GM23338 (cell line): ENCODE results near the gene NXPE2. TPM values are rescaled to one million over a fixed set of nuclear protein-coding genes. Genes with fewer than 3 reads are reported as not detected.
"Not testable (repeated sequence)": the region's sequence is repeated elsewhere in the genome, so short reads cannot be mapped to it uniquely, and the experiment has no call there.

Experiments used
- ATAC-seq: fragments of 200-7000 bp; cut with Tn5 transposase; 3 replicates; pipeline ENCODE4 v1.9.1; 2020
- DNase-seq: peaks from one replicate; pipeline ENCODE4 v3.0.0-alpha.2; 2015; ENCODE audit warnings: low spot score
- H2AFZ ChIP-seq: fragments of 200-600 bp; sonication (generic); 2 replicates; pipeline ENCODE4 v1.8.0; 2016; ENCODE audit warnings: antibody characterized with exemption, mild to moderate bottlenecking, moderate library complexity
- H3F3A ChIP-seq: fragments of 200-600 bp; sonication (generic); replicated peaks from 2 replicates; pipeline ENCODE4 v1.8.0; 2017; ENCODE audit warnings: antibody characterized with exemption, mixed run types, low read depth
- H3K27ac ChIP-seq: fragments of 200-600 bp; sonication (generic); 2 replicates; pipeline ENCODE4 v1.6.1; 2016; ENCODE audit warnings: low read depth
- H3K27me3 ChIP-seq: fragments of 200-600 bp; sonication (generic); 2 replicates; pipeline ENCODE4 v1.8.0; 2016; ENCODE audit warnings: mild to moderate bottlenecking, mixed run types, moderate library complexity; ENCODE audit not compliant: insufficient read depth
- H3K36me3 ChIP-seq: fragments of 200-600 bp; sonication (generic); 2 replicates; pipeline ENCODE4 v1.8.0; 2016; ENCODE audit warnings: mild to moderate bottlenecking; ENCODE audit not compliant: insufficient read depth
- H3K4me1 ChIP-seq: fragments of 200-600 bp; sonication (generic); 2 replicates; pipeline ENCODE4 v1.8.0; 2016; ENCODE audit warnings: mild to moderate bottlenecking, moderate library complexity; ENCODE audit not compliant: insufficient read depth
- H3K4me2 ChIP-seq: fragments of 200-600 bp; sonication (generic); 2 replicates; pipeline ENCODE4 v1.7.1; 2017; ENCODE audit warnings: mixed run types
- H3K4me3 ChIP-seq: fragments of 200-600 bp; sonication (generic); 2 replicates; pipeline ENCODE4 v1.6.1; 2016; ENCODE audit warnings: mixed run types
- H3K79me2 ChIP-seq: fragments of 200-600 bp; sonication (generic); replicated peaks from 2 replicates; pipeline ENCODE4 v1.8.0; 2017; ENCODE audit warnings: mild to moderate bottlenecking; ENCODE audit not compliant: insufficient read depth
- H3K9me2 ChIP-seq: fragments of 200-600 bp; sonication (generic); 2 replicates; pipeline ENCODE4 v1.8.0; 2017; ENCODE audit not compliant: insufficient read depth
- H4K20me1 ChIP-seq: fragments of 200-600 bp; sonication (generic); replicated peaks from 2 replicates; pipeline ENCODE4 v1.8.0; 2017; ENCODE audit warnings: mild to moderate bottlenecking; ENCODE audit not compliant: insufficient read depth
- H3K27ac Mint-ChIP-seq: 2 replicates; pipeline ENCODE4 v1.8.0; 2020; ENCODE audit warnings: inconsistent platforms, mild to moderate bottlenecking, moderate library complexity, mixed read lengths
- H3K27me3 Mint-ChIP-seq: 3 replicates; pipeline ENCODE4 v1.8.0; 2022; ENCODE audit warnings: low read depth, mild to moderate bottlenecking, moderate library complexity, mixed read lengths, inconsistent platforms; ENCODE audit not compliant: insufficient read depth, poor library complexity
- H3K36me3 Mint-ChIP-seq: 3 replicates; pipeline ENCODE4 v1.8.0; 2021; ENCODE audit warnings: low read depth, mild to moderate bottlenecking, inconsistent platforms, moderate library complexity, mixed read lengths
- H3K4me1 Mint-ChIP-seq: 3 replicates; pipeline ENCODE4 v1.8.0; 2020; ENCODE audit warnings: mild to moderate bottlenecking, inconsistent platforms, mixed read lengths
- H3K4me3 Mint-ChIP-seq: 3 replicates; pipeline ENCODE4 v1.8.0; 2021; ENCODE audit warnings: moderate library complexity, mild to moderate bottlenecking, inconsistent platforms, mixed read lengths
- H3K9me3 Mint-ChIP-seq: 3 replicates; pipeline ENCODE4 v1.8.0; 2020; ENCODE audit warnings: moderate library complexity, mild to moderate bottlenecking, inconsistent platforms, mixed read lengths
- CREB1 ChIP-seq: fragments of 250-450 bp; sonication (Bioruptor Pico); IDR thresholded peaks from 2 replicates; pipeline ENCODE4 v1.5.0; 2020; ENCODE audit warnings: low read depth, mild to moderate bottlenecking, moderate library complexity
- EZH2 ChIP-seq: fragments of 200-600 bp; sonication (generic); IDR thresholded peaks from one replicate; pipeline ENCODE4 v1.8.0; 2017; ENCODE audit warnings: antibody characterized with exemption, mild to moderate bottlenecking, low read depth; ENCODE audit not compliant: unreplicated experiment
- JUNB ChIP-seq: IDR thresholded peaks from one replicate; pipeline ENCODE4 v1.6.1; 2016; ENCODE audit warnings: antibody characterized with exemption; ENCODE audit not compliant: unreplicated experiment
- NANOG ChIP-seq: IDR thresholded peaks from 2 replicates; pipeline ENCODE4 v1.6.1; 2016; ENCODE audit warnings: antibody characterized with exemption, borderline replicate concordance
- ZNF114 ChIP-seq: fragments of 250-450 bp; sonication (Bioruptor Pico); IDR thresholded peaks from 2 replicates; pipeline ENCODE4 v1.5.0; 2020; ENCODE audit warnings: mild to moderate bottlenecking, moderate library complexity
- polyA plus RNA-seq: library from polyadenylated mRNA; unstranded; fragments of >200 nt; fragmentation: Nextera tagmentation; extraction: Ambion mirVana; gene quantifications from 2 replicates; pipeline ENCODE4 v1.2.1, GENCODE V29; 2016
- total RNA-seq: library from RNA; depleted of rRNA; stranded (reverse); fragments of >200 nt; shearing (Covaris generic); gene quantifications from 2 replicates; pipeline ENCODE4 v1.2.3, GENCODE V29; 2014
- TF ChIP-seq, protein P1 (sequence below): IDR thresholded peaks from 2 replicates; pipeline ENCODE4 v1.6.1; 2016; ENCODE audit warnings: antibody characterized with exemption
- TF ChIP-seq, protein P2 (sequence below): fragments of 250-450 bp; sonication (Bioruptor Pico); IDR thresholded peaks from 2 replicates; pipeline ENCODE4 v1.5.0; 2020; ENCODE audit warnings: mild to moderate bottlenecking, moderate library complexity
- TF ChIP-seq, protein P3 (sequence below), 2 experiments: fragments of 200-600 bp in 1 of 2; sonication (generic) in 1 of 2; conservative IDR thresholded peaks; 2 replicates each; pipeline versions ENCODE4 v1.5.1 to v1.6.1; 2016 to 2017; ENCODE audit warnings: antibody characterized with exemption in 2 of 2, low read depth in 2 of 2, mild to moderate bottlenecking in 2 of 2, moderate library complexity in 1 of 2

NXPE2 gene
- total and polyA plus RNA-seq, 2 experiments from 2014 or later, result 0.10 TPM; not detected in 1

DNA sequence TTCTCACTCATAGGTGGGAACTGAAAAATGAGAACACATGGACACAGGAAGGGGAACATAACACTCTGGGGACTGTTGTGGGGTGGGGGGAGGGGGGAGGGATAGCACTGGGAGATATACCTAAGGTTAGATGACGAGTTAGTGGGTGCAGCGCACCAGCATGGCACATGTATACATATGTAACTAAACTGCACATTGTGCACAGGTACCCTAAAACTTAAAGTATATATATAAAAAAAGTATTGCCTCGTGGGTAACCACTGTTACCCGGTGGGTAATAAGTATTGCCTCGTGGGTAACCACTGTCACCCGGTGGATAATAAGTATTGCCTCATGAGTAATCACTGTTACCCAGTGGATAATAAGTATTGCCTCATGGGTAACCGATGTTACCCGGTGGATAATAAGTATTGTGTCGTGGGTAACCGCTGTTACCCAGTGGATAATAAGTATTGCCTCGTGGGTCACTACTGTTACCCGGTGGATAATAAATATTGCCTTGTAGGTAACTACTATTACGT lies 46.8 kb upstream of the NXPE2 start:
- not testable (repeated sequence) for H3K4me3 Mint-ChIP-seq, H3K27ac Mint-ChIP-seq, ATAC-seq, H3K27me3 ChIP-seq, H3K4me3 ChIP-seq, H3K36me3 Mint-ChIP-seq, H2AFZ ChIP-seq, H3K4me1 Mint-ChIP-seq, H3K4me2 ChIP-seq, H3K79me2 ChIP-seq, H4K20me1 ChIP-seq, H3K27ac ChIP-seq, H3F3A ChIP-seq, H3K9me2 ChIP-seq, H3K27me3 Mint-ChIP-seq, H3K4me1 ChIP-seq, DNase-seq, H3K36me3 ChIP-seq
- peaks cover 17% of the 10 kb centered on the region; the same call in 2 of the 3 replicates for H3K9me3 Mint-ChIP-seq

DNA sequence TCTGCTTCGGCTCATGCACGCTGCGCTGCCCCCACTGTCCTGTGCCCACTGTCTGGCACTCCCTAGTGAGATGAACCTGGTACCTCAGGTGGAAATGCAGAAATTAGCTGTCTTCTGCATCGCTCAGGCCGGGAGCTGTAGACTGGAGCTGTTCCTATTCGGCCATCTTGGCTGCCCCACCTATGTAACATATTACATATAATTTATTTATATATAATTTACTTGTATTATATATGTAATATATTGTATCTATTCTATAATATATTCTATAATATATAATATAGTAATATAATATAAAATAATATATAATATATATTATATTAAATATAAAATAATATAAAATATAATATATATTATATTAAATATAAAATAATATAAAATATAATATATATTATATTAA lies 38.9 kb upstream of the NXPE2 start:
- H3K9me3 Mint-ChIP-seq, result peaks cover 26% of the 10 kb centered on the region
- H2AFZ ChIP-seq, result not testable (repeated sequence)

DNA sequence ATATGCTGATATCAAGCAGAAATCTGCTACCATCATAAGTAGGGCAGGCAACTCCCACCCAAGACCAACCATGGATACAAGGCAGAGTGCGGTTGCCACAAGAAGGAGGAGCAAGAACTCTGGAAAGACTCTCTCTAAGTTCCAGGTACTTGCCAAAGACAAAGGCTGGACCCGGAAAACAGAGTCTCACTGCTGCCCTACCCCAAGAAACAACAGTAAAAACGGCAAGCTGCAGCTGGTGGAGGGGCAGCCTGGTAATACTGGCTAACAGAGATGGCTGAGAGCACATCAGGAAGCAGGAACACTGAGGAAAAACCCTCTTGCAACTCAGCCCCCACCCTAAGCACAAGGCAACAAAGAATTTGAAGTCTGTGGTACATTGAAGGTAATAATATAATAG lies 27.7 kb upstream of the NXPE2 start:
- Mint-ChIP-seq H3K4me1 (no peaks in the 10 kb centered on the region), H3K36me3 (no peaks in the 10 kb centered on the region), H3K27ac (no peak overlapping the region), H3K4me3 (no peak overlapping the region), H3K27me3 (no peaks in the 10 kb centered on the region), H3K9me3 (peaks cover 3% of the 10 kb centered on the region; the same call in 2 of the 3 replicates)
- Histone ChIP-seq H3K9me2 (peaks cover 9% of the 10 kb centered on the region; the same call in 1 of the 2 replicates), H3K79me2 (no peaks in the 10 kb centered on the region), H3K4me1 (no peaks in the 10 kb centered on the region), H3K27me3 (no peaks in the 10 kb centered on the region), H3K4me2 (no peak overlapping the region), H3F3A (no peaks in the 10 kb centered on the region), H3K36me3 (no peaks in the 10 kb centered on the region), H2AFZ (no peak overlapping the region), H4K20me1 (no peaks in the 10 kb centered on the region), H3K27ac (no peak overlapping the region), H3K4me3 (no peak overlapping the region)
- ATAC-seq (no peak), DNase-seq (no peak)
- TF ChIP-seq, protein P1, sequence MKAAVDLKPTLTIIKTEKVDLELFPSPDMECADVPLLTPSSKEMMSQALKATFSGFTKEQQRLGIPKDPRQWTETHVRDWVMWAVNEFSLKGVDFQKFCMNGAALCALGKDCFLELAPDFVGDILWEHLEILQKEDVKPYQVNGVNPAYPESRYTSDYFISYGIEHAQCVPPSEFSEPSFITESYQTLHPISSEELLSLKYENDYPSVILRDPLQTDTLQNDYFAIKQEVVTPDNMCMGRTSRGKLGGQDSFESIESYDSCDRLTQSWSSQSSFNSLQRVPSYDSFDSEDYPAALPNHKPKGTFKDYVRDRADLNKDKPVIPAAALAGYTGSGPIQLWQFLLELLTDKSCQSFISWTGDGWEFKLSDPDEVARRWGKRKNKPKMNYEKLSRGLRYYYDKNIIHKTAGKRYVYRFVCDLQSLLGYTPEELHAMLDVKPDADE, result no peak
- no peak for TF ChIP-seq NANOG
- TF ChIP-seq, protein P2, sequence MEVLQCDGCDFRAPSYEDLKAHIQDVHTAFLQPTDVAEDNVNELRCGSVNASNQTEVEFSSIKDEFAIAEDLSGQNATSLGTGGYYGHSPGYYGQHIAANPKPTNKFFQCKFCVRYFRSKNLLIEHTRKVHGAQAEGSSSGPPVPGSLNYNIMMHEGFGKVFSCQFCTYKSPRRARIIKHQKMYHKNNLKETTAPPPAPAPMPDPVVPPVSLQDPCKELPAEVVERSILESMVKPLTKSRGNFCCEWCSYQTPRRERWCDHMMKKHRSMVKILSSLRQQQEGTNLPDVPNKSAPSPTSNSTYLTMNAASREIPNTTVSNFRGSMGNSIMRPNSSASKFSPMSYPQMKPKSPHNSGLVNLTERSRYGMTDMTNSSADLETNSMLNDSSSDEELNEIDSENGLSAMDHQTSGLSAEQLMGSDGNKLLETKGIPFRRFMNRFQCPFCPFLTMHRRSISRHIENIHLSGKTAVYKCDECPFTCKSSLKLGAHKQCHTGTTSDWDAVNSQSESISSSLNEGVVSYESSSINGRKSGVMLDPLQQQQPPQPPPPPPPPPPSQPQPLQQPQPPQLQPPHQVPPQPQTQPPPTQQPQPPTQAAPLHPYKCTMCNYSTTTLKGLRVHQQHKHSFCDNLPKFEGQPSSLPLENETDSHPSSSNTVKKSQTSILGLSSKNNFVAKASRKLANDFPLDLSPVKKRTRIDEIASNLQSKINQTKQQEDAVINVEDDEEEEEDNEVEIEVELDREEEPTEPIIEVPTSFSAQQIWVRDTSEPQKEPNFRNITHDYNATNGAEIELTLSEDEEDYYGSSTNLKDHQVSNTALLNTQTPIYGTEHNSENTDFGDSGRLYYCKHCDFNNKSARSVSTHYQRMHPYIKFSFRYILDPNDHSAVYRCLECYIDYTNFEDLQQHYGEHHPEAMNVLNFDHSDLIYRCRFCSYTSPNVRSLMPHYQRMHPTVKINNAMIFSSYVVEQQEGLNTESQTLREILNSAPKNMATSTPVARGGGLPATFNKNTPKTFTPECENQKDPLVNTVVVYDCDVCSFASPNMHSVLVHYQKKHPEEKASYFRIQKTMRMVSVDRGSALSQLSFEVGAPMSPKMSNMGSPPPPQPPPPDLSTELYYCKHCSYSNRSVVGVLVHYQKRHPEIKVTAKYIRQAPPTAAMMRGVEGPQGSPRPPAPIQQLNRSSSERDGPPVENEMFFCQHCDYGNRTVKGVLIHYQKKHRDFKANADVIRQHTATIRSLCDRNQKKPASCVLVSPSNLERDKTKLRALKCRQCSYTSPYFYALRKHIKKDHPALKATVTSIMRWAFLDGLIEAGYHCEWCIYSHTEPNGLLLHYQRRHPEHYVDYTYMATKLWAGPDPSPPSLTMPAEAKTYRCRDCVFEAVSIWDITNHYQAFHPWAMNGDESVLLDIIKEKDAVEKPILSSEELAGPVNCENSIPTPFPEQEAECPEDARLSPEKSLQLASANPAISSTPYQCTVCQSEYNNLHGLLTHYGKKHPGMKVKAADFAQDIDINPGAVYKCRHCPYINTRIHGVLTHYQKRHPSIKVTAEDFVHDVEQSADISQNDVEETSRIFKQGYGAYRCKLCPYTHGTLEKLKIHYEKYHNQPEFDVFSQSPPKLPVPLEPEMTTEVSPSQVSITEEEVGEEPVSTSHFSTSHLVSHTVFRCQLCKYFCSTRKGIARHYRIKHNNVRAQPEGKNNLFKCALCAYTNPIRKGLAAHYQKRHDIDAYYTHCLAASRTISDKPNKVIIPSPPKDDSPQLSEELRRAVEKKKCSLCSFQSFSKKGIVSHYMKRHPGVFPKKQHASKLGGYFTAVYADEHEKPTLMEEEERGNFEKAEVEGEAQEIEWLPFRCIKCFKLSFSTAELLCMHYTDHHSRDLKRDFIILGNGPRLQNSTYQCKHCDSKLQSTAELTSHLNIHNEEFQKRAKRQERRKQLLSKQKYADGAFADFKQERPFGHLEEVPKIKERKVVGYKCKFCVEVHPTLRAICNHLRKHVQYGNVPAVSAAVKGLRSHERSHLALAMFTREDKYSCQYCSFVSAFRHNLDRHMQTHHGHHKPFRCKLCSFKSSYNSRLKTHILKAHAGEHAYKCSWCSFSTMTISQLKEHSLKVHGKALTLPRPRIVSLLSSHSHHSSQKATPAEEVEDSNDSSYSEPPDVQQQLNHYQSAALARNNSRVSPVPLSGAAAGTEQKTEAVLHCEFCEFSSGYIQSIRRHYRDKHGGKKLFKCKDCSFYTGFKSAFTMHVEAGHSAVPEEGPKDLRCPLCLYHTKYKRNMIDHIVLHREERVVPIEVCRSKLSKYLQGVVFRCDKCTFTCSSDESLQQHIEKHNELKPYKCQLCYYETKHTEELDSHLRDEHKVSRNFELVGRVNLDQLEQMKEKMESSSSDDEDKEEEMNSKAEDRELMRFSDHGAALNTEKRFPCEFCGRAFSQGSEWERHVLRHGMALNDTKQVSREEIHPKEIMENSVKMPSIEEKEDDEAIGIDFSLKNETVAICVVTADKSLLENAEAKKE (CRISPR knock-in tag), result no peak
- TF ChIP-seq EZH2, result no peak
- TF ChIP-seq JUNB, result no peak
- TF ChIP-seq ZNF114, result no peak
- TF ChIP-seq, protein P3, sequence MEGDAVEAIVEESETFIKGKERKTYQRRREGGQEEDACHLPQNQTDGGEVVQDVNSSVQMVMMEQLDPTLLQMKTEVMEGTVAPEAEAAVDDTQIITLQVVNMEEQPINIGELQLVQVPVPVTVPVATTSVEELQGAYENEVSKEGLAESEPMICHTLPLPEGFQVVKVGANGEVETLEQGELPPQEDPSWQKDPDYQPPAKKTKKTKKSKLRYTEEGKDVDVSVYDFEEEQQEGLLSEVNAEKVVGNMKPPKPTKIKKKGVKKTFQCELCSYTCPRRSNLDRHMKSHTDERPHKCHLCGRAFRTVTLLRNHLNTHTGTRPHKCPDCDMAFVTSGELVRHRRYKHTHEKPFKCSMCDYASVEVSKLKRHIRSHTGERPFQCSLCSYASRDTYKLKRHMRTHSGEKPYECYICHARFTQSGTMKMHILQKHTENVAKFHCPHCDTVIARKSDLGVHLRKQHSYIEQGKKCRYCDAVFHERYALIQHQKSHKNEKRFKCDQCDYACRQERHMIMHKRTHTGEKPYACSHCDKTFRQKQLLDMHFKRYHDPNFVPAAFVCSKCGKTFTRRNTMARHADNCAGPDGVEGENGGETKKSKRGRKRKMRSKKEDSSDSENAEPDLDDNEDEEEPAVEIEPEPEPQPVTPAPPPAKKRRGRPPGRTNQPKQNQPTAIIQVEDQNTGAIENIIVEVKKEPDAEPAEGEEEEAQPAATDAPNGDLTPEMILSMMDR (conservative IDR thresholded peaks at IDR 0.05; ENCODE audit: low read depth in 2 of 2), result no peak
- TF ChIP-seq CREB1 (CRISPR knock-in tag), result no peak

More for the DNA sequence above, 38.9 kb upstream of the NXPE2 start:
- not testable (repeated sequence) for H3K9me2 ChIP-seq, DNase-seq, H3F3A ChIP-seq, H3K27me3 ChIP-seq, H3K4me3 Mint-ChIP-seq, H3K27ac Mint-ChIP-seq, H3K4me1 Mint-ChIP-seq, H3K79me2 ChIP-seq, H3K4me1 ChIP-seq, H3K36me3 ChIP-seq, ATAC-seq, H4K20me1 ChIP-seq, H3K4me2 ChIP-seq, H3K4me3 ChIP-seq, H3K27me3 Mint-ChIP-seq, H3K27ac ChIP-seq
- peaks cover 11% of the 10 kb centered on the region; the same call in 2 of the 3 replicates for H3K36me3 Mint-ChIP-seq
